GM23338 (cell line): Measurements from ENCODE around the gene KIFAP3. TPM values are rescaled to one million over a fixed set of nuclear protein-coding genes. Genes with fewer than 3 reads are reported as not detected.
"Not testable (repeated sequence)": the region's sequence is repeated elsewhere in the genome, so short reads cannot be mapped to it uniquely, and the experiment has no call there.

Experiments used
- ATAC-seq: fragments of 200-7000 bp; cut with Tn5 transposase; 3 replicates; pipeline ENCODE4 v1.9.1; 2020
- DNase-seq: peaks from one replicate; pipeline ENCODE4 v3.0.0-alpha.2; 2015; ENCODE audit warnings: low spot score
- H2AFZ ChIP-seq: fragments of 200-600 bp; sonication (generic); 2 replicates; pipeline ENCODE4 v1.8.0; 2016; ENCODE audit warnings: antibody characterized with exemption, mild to moderate bottlenecking, moderate library complexity
- H3F3A ChIP-seq: fragments of 200-600 bp; sonication (generic); replicated peaks from 2 replicates; pipeline ENCODE4 v1.8.0; 2017; ENCODE audit warnings: antibody characterized with exemption, mixed run types, low read depth
- H3K27ac ChIP-seq: fragments of 200-600 bp; sonication (generic); 2 replicates; pipeline ENCODE4 v1.6.1; 2016; ENCODE audit warnings: low read depth
- H3K27me3 ChIP-seq: fragments of 200-600 bp; sonication (generic); 2 replicates; pipeline ENCODE4 v1.8.0; 2016; ENCODE audit warnings: mild to moderate bottlenecking, mixed run types, moderate library complexity; ENCODE audit not compliant: insufficient read depth
- H3K36me3 ChIP-seq: fragments of 200-600 bp; sonication (generic); 2 replicates; pipeline ENCODE4 v1.8.0; 2016; ENCODE audit warnings: mild to moderate bottlenecking; ENCODE audit not compliant: insufficient read depth
- H3K4me1 ChIP-seq: fragments of 200-600 bp; sonication (generic); 2 replicates; pipeline ENCODE4 v1.8.0; 2016; ENCODE audit warnings: mild to moderate bottlenecking, moderate library complexity; ENCODE audit not compliant: insufficient read depth
- H3K4me2 ChIP-seq: fragments of 200-600 bp; sonication (generic); 2 replicates; pipeline ENCODE4 v1.7.1; 2017; ENCODE audit warnings: mixed run types
- H3K4me3 ChIP-seq: fragments of 200-600 bp; sonication (generic); 2 replicates; pipeline ENCODE4 v1.6.1; 2016; ENCODE audit warnings: mixed run types
- H3K79me2 ChIP-seq: fragments of 200-600 bp; sonication (generic); replicated peaks from 2 replicates; pipeline ENCODE4 v1.8.0; 2017; ENCODE audit warnings: mild to moderate bottlenecking; ENCODE audit not compliant: insufficient read depth
- H3K9me2 ChIP-seq: fragments of 200-600 bp; sonication (generic); 2 replicates; pipeline ENCODE4 v1.8.0; 2017; ENCODE audit not compliant: insufficient read depth
- H4K20me1 ChIP-seq: fragments of 200-600 bp; sonication (generic); replicated peaks from 2 replicates; pipeline ENCODE4 v1.8.0; 2017; ENCODE audit warnings: mild to moderate bottlenecking; ENCODE audit not compliant: insufficient read depth
- H3K27ac Mint-ChIP-seq: 2 replicates; pipeline ENCODE4 v1.8.0; 2020; ENCODE audit warnings: inconsistent platforms, mild to moderate bottlenecking, moderate library complexity, mixed read lengths
- H3K27me3 Mint-ChIP-seq: 3 replicates; pipeline ENCODE4 v1.8.0; 2022; ENCODE audit warnings: low read depth, mild to moderate bottlenecking, moderate library complexity, mixed read lengths, inconsistent platforms; ENCODE audit not compliant: insufficient read depth, poor library complexity
- H3K36me3 Mint-ChIP-seq: 3 replicates; pipeline ENCODE4 v1.8.0; 2021; ENCODE audit warnings: low read depth, mild to moderate bottlenecking, inconsistent platforms, moderate library complexity, mixed read lengths
- H3K4me1 Mint-ChIP-seq: 3 replicates; pipeline ENCODE4 v1.8.0; 2020; ENCODE audit warnings: mild to moderate bottlenecking, inconsistent platforms, mixed read lengths
- H3K4me3 Mint-ChIP-seq: 3 replicates; pipeline ENCODE4 v1.8.0; 2021; ENCODE audit warnings: moderate library complexity, mild to moderate bottlenecking, inconsistent platforms, mixed read lengths
- H3K9me3 Mint-ChIP-seq: 3 replicates; pipeline ENCODE4 v1.8.0; 2020; ENCODE audit warnings: moderate library complexity, mild to moderate bottlenecking, inconsistent platforms, mixed read lengths
- polyA plus RNA-seq: library from polyadenylated mRNA; unstranded; fragments of >200 nt; fragmentation: Nextera tagmentation; extraction: Ambion mirVana; gene quantifications from 2 replicates; pipeline ENCODE4 v1.2.1, GENCODE V29; 2016
- total RNA-seq: library from RNA; depleted of rRNA; stranded (reverse); fragments of >200 nt; shearing (Covaris generic); gene quantifications from 2 replicates; pipeline ENCODE4 v1.2.3, GENCODE V29; 2014
- TF ChIP-seq, protein P1 (sequence below): IDR thresholded peaks from 2 replicates; pipeline ENCODE4 v1.6.1; 2016; ENCODE audit warnings: antibody characterized with exemption
- TF ChIP-seq, protein P2 (sequence below), 2 experiments: fragments of 200-600 bp in 1 of 2; sonication (generic) in 1 of 2; conservative IDR thresholded peaks; 2 replicates each; pipeline versions ENCODE4 v1.5.1 to v1.6.1; 2016 to 2017; ENCODE audit warnings: antibody characterized with exemption in 2 of 2, low read depth in 2 of 2, mild to moderate bottlenecking in 2 of 2, moderate library complexity in 1 of 2

KIFAP3 gene
- total and polyA plus RNA-seq, 2 experiments from 2014 or later, result 2.7 to 3.1 TPM

DNA sequence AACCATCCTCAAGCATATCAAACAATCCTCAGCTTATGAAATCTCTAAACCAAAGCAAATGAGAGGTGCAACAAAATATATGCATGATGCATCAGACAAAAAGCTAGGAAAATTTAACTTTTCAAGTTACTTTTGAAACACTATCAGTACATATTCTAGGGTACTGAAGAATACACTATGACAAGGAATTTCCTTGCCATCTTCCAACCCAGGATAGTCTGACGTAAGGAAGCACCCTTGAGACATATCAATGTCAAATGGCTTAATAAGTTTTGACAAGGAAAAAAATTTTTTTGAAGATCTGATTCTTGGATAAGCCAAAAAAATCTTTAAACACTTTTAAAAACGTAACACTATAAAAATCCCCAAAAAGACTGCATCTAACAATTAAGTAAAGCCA, 64.9 kb downstream of the KIFAP3 start:
- TF ChIP-seq, protein P1, sequence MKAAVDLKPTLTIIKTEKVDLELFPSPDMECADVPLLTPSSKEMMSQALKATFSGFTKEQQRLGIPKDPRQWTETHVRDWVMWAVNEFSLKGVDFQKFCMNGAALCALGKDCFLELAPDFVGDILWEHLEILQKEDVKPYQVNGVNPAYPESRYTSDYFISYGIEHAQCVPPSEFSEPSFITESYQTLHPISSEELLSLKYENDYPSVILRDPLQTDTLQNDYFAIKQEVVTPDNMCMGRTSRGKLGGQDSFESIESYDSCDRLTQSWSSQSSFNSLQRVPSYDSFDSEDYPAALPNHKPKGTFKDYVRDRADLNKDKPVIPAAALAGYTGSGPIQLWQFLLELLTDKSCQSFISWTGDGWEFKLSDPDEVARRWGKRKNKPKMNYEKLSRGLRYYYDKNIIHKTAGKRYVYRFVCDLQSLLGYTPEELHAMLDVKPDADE, result no peak
- TF ChIP-seq, protein P2, sequence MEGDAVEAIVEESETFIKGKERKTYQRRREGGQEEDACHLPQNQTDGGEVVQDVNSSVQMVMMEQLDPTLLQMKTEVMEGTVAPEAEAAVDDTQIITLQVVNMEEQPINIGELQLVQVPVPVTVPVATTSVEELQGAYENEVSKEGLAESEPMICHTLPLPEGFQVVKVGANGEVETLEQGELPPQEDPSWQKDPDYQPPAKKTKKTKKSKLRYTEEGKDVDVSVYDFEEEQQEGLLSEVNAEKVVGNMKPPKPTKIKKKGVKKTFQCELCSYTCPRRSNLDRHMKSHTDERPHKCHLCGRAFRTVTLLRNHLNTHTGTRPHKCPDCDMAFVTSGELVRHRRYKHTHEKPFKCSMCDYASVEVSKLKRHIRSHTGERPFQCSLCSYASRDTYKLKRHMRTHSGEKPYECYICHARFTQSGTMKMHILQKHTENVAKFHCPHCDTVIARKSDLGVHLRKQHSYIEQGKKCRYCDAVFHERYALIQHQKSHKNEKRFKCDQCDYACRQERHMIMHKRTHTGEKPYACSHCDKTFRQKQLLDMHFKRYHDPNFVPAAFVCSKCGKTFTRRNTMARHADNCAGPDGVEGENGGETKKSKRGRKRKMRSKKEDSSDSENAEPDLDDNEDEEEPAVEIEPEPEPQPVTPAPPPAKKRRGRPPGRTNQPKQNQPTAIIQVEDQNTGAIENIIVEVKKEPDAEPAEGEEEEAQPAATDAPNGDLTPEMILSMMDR (conservative IDR thresholded peaks at IDR 0.05; ENCODE audit: low read depth in 2 of 2), result no peak

DNA sequence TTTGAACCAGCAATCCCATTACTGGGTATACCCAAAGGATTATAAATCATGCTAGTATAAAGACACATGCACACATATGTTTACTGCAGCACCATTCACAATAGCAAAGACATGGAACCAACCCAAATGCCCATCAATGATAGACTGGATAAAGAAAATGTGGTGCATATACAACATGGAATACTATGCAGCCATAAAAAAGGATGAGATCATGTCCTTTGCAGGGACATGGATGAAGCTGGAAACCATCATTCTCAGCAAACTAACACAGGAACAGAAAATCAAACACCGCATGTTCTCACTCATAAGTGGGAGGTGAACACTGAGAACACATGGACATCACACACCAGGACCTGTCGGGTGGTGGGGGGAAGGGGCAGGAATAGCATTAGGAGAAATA, 65.8 kb downstream of the KIFAP3 start:
- DNase-seq, H3K36me3 Mint-ChIP-seq, H3K4me1 Mint-ChIP-seq, H3K4me3 Mint-ChIP-seq, H3K9me2 ChIP-seq, H4K20me1 ChIP-seq, H3K4me3 ChIP-seq, H3K79me2 ChIP-seq, H3K4me2 ChIP-seq, H3K27ac ChIP-seq, H3F3A ChIP-seq, H3K36me3 ChIP-seq, H3K9me3 Mint-ChIP-seq, H3K4me1 ChIP-seq, H3K27me3 ChIP-seq, ATAC-seq, H3K27ac Mint-ChIP-seq, H2AFZ ChIP-seq, H3K27me3 Mint-ChIP-seq: not testable (repeated sequence)

More for the DNA sequence above, 64.9 kb downstream of the KIFAP3 start:
- H3K9me2 ChIP-seq, result no peaks in the 10 kb centered on the region
- Mint-ChIP-seq H3K4me3 (no peak overlapping the region), H3K4me1 (no peaks in the 10 kb centered on the region), H3K27me3 (no peaks in the 10 kb centered on the region), H3K27ac (no peak overlapping the region), H3K36me3 (no peaks in the 10 kb centered on the region), H3K9me3 (peaks cover 7% of the 10 kb centered on the region; the same call in 1 of the 3 replicates)
- ATAC-seq (no peak), DNase-seq (no peak)
- no peaks in the 10 kb centered on the region for H4K20me1 ChIP-seq
- H3K4me3 ChIP-seq, result no peak overlapping the region
- no peaks in the 10 kb centered on the region for H3K4me1 ChIP-seq
- H3K79me2 ChIP-seq, result no peaks in the 10 kb centered on the region
- H3K27me3 ChIP-seq, result no peaks in the 10 kb centered on the region
- no peaks in the 10 kb centered on the region for H3K36me3 ChIP-seq
- H3F3A ChIP-seq, result no peaks in the 10 kb centered on the region
- H2AFZ ChIP-seq, result no peak overlapping the region
- no peak overlapping the region for H3K4me2 ChIP-seq
- no peak overlapping the region for H3K27ac ChIP-seq

DNA sequence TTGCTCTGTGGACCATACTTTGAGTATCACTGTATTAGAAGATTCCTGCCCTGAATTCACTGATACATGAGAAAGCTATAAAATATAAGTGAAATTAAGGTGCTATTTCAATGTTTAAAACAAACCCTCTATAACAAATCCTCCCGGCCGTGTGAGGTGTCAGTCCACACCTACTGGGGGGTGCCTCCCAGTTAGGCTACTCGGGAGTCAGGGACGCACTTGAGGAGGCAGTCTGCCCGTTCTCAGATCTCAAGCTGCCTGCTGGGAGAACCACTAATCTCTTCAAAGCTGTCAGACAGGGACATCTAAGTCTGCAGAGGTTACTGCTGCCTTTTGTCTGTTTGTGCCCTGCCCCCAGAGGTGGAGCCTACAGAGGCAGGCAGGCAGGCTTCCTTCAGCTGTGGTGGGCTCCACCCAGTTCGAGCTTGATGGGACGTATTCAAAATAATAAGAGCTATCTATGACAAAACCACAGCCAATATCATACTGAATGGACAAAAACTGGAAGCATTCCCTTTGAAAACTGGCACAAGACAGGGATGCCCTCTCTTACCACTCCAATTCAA, 71.1 kb downstream of the KIFAP3 start:
- not testable (repeated sequence) for H3K27ac Mint-ChIP-seq, H3K4me1 Mint-ChIP-seq, H3K9me3 Mint-ChIP-seq, H3K36me3 ChIP-seq, H3K27me3 Mint-ChIP-seq, H3K4me3 ChIP-seq, H2AFZ ChIP-seq, DNase-seq, H3K4me2 ChIP-seq, H3K4me3 Mint-ChIP-seq, H3K79me2 ChIP-seq, H3K4me1 ChIP-seq, H3K27me3 ChIP-seq, H3K27ac ChIP-seq, H3K9me2 ChIP-seq, H3K36me3 Mint-ChIP-seq, H3F3A ChIP-seq, H4K20me1 ChIP-seq, ATAC-seq
